Measurements from ENCODE around the gene KIAA0319L. TPM values are rescaled to one million over a fixed set of nuclear protein-coding genes. Genes with fewer than 3 reads are reported as not detected.

KIAA0319L gene
- total and polyA plus RNA-seq, 3 experiments from 2014 or later: 28.5 to 30.4 (median 29.3) TPM

DNA sequence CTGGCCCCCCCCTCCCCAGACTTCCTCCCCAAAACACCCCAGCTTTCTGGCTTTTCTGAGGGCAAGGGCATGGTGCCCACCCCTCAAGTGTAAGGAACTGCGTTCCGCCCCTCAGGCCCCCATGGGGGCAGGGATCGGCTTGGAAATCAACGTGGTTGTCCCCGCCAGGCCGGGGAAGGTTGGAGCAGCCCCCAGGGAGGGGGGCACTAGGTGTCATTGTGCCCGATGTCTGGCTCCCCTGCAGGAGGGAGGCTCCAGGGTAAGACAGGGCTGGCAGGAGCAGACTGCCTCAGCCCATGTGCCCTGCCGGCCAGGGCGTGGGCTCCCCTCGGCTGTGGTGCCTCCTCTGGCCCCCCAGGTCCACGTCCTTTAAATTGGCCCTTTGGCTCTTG is 8.5 kb upstream of the KIAA0319L start:
- Mint-ChIP-seq H3K36me3 (peaks cover 0 to 43% (median 5%) of the 10 kb centered on the region in 3 donors), H3K4me1 (peaks cover 15 to 35% (median 25%) of the 10 kb centered on the region in 3 donors), H3K27me3 (no peaks in the 10 kb centered on the region), H3K9me3 (no peaks in the 10 kb centered on the region), H3K4me3 (no peak overlapping the region), H3K27ac (no peak overlapping the region)
- no peaks in the 10 kb centered on the region for H3K9me3 ChIP-seq (ENCODE audit: low read length)
- H3K4me1 ChIP-seq (ENCODE audit: insufficient read depth, low read length): peaks cover 3% of the 10 kb centered on the region
- no peaks in the 10 kb centered on the region for H3K36me3 ChIP-seq (ENCODE audit: insufficient read depth, low read length)
- ChIA-PET CTCF (interaction anchor here (1.2 to 4.1 kb wide), 14 partner anchors 12 to 209 kb away, joined by 3 to 110 read pairs (median 5); partner anchors contain the start of gene CLSPN), POLR2A (no interaction called here)
- no peak overlapping the region for H3K27ac ChIP-seq (ENCODE audit: low read depth, low read length)
- H3K27me3 ChIP-seq (ENCODE audit: insufficient read depth, low read length, poor library complexity, severe bottlenecking): no peaks in the 10 kb centered on the region
- no peak overlapping the region for H3K4me3 ChIP-seq (ENCODE audit: low read length)
- DNase-seq: no peak

DNA sequence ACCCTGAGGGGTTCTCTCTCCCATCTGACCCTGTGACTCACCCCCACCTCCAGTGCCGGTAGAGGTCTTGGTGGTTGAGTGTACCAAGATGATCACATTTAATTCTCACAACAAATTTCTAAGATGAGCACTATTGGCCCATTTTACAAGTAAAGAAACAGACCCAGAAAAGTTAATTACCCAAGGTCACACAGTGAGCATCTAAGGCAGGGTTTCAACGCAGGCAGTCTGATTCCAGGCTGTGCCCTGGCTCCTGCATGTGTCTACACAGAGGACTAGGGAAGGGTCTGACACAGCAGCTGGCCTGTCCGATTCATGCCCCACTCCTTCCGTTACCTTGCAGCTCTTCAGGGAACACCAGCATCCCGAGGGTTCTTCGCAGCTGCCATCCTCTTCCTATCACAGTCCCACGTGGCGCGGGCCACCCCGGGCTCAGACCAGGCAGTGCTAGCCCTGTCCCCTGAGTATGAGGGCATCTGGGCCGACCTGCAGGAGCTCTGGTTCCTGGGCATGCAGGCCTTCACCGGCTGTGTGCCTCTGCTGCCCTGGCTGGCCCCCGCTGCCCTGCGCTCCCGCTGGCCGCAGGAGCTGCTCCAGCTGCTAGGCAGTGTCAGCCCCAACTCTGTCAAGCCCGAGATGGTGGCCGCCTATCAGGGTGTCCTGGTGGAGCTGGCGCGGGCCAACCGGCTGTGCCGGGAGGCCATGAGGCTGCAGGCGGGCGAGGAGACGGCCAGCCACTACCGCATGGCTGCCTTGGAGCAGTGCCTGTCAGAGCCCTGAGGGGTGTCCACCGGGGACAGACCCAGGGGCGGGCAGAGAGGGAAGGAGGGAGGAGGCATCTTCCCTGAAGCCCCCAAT is 7.9 kb upstream of the KIAA0319L start:
- Histone ChIP-seq H3K4me1 (ENCODE audit: insufficient read depth, low read length) (peaks cover 3% of the 10 kb centered on the region), H3K9me3 (ENCODE audit: low read length) (no peaks in the 10 kb centered on the region), H3K4me3 (ENCODE audit: low read length) (no peak overlapping the region), H3K27ac (ENCODE audit: low read depth, low read length) (no peak overlapping the region), H3K27me3 (ENCODE audit: insufficient read depth, low read length, poor library complexity, severe bottlenecking) (no peaks in the 10 kb centered on the region), H3K36me3 (ENCODE audit: insufficient read depth, low read length) (no peaks in the 10 kb centered on the region)
- H3K4me3 Mint-ChIP-seq: no peak overlapping the region
- peak overlapping the region in 6 of 8 donors; percentile 16 to 82 (median 68) for H3K27ac Mint-ChIP-seq
- POLR2A ChIA-PET: interaction anchor here (1.1 kb wide), 1 partner anchor 114 kb away, joined by 7 read pairs; no protein-coding TSS in a partner anchor
- no peaks in the 10 kb centered on the region for H3K27me3 Mint-ChIP-seq
- CTCF ChIA-PET: interaction anchor here (0.7 to 4.1 kb wide), 27 partner anchors 9 to 217 kb away, joined by 3 to 110 read pairs (median 5); partner anchors contain the start of gene CLSPN
- H3K9me3 Mint-ChIP-seq: no peaks in the 10 kb centered on the region
- H3K36me3 Mint-ChIP-seq: peaks cover 0 to 43% (median 5%) of the 10 kb centered on the region in 3 donors
- peaks cover 15 to 35% (median 25%) of the 10 kb centered on the region in 3 donors for H3K4me1 Mint-ChIP-seq
- no peak for DNase-seq

DNA sequence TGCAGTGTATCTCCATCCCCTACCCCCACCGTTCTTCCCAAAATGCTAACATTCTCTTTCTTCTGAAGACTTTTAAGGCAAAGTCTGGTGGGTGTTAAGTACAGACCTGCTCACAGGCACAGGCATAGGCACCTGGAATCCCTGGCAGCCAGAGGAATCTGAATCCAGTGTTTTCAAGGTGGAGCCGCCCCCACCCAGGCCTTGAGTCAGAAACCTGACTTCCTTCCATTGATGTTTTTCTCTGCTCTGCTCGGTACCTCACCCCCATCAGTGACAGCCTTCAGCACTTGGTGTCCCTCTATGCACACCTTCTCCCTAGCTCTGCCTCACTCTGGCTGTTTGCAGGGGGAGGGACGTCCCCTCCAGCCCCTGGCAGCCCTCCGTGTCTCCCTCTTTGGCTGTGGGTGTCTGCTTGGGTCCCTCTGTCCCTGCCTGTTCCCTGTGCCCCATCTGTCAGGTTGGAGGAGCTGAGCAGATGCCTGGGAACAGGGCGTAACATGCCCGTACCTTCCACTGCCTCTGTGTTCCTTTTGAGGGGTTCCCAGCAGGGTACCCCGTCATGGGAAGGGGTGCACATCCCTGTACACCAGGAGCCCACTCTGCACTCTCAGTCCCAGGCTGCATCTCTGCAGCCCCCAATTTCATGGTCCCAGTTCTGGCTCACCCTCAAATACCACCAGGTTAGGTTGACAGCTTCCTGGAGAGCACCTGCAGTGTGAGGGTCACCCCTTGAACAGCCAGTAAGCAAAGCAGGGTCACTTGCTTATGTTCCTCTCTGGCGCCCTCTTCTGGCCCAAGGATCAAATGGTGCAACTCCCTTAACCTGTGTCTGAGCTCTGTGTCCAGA is 7.1 kb upstream of the KIAA0319L start:
- Histone ChIP-seq H3K9me3 (ENCODE audit: low read length) (no peaks in the 10 kb centered on the region), H3K27me3 (ENCODE audit: insufficient read depth, low read length, poor library complexity, severe bottlenecking) (no peaks in the 10 kb centered on the region), H3K4me1 (ENCODE audit: insufficient read depth, low read length) (peaks cover 2% of the 10 kb centered on the region), H3K36me3 (ENCODE audit: insufficient read depth, low read length) (no peaks in the 10 kb centered on the region), H3K4me3 (ENCODE audit: low read length) (no peak overlapping the region), H3K27ac (ENCODE audit: low read depth, low read length) (no peak overlapping the region)
- DNase-seq: peak; percentile 58 to 84 (median 70)
- CTCF ChIA-PET: interaction anchor here (0.7 to 4.1 kb wide), 27 partner anchors 8 to 218 kb away, joined by 3 to 110 read pairs (median 5); partner anchors contain the start of gene CLSPN
- H3K27me3 Mint-ChIP-seq: no peaks in the 10 kb centered on the region
- H3K4me1 Mint-ChIP-seq: peaks cover 17 to 43% (median 34%) of the 10 kb centered on the region in 3 donors
- H3K27ac Mint-ChIP-seq: peak overlapping the region in 7 of 8 donors; percentile 16 to 82 (median 58)
- H3K4me3 Mint-ChIP-seq: peak overlapping the region in 1 of 7 donors; percentile 29
- peaks cover 0 to 47% (median 5%) of the 10 kb centered on the region in 3 donors for H3K36me3 Mint-ChIP-seq
- POLR2A ChIA-PET: interaction anchor here (1.1 kb wide), 1 partner anchor 113 kb away, joined by 7 read pairs; no protein-coding TSS in a partner anchor
- no peaks in the 10 kb centered on the region for H3K9me3 Mint-ChIP-seq

DNA sequence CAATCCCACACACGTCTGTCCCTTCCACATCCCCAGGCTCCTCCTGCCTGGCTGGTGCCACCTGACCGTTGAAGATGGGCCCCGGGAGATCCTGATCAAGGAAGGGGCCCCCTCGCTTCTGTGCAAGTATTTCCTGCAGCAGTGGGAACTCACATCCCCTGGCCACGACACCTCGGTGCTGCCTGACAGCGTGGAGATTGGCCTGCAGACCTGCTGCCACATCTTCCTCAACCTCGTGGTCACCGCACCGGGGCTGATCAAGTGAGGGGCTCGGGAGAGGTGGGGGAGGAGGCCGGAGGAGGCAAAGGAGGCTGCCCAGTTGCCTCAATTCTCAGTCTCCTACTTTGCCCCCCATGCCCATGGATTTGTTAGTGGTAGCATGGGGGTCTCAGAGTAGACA is 6.0 kb upstream of the KIAA0319L start:
- no peaks in the 10 kb centered on the region for H3K36me3 ChIP-seq (ENCODE audit: insufficient read depth, low read length)
- H3K9me3 ChIP-seq (ENCODE audit: low read length): no peaks in the 10 kb centered on the region
- H3K4me3 ChIP-seq (ENCODE audit: low read length): no peak overlapping the region
- DNase-seq: no peak
- peaks cover 10% of the 10 kb centered on the region for H3K4me1 ChIP-seq (ENCODE audit: insufficient read depth, low read length)
- Mint-ChIP-seq H3K27ac (peak overlapping the region in 3 of 8 donors; percentile 36 to 88 (median 38)), H3K4me1 (peaks cover 21 to 48% (median 36%) of the 10 kb centered on the region in 3 donors), H3K4me3 (no peak overlapping the region), H3K9me3 (no peaks in the 10 kb centered on the region), H3K27me3 (no peaks in the 10 kb centered on the region), H3K36me3 (peaks cover 0 to 48% (median 5%) of the 10 kb centered on the region in 3 donors)
- no peaks in the 10 kb centered on the region for H3K27me3 ChIP-seq (ENCODE audit: insufficient read depth, low read length, poor library complexity, severe bottlenecking)
- ChIA-PET CTCF (interaction anchor here (1.4 to 2.4 kb wide), 3 partner anchors 8 to 164 kb away, joined by 4 to 18 read pairs (median 5); no protein-coding TSS in a partner anchor), POLR2A (no interaction called here)
- no peak overlapping the region for H3K27ac ChIP-seq (ENCODE audit: low read depth, low read length)

DNA sequence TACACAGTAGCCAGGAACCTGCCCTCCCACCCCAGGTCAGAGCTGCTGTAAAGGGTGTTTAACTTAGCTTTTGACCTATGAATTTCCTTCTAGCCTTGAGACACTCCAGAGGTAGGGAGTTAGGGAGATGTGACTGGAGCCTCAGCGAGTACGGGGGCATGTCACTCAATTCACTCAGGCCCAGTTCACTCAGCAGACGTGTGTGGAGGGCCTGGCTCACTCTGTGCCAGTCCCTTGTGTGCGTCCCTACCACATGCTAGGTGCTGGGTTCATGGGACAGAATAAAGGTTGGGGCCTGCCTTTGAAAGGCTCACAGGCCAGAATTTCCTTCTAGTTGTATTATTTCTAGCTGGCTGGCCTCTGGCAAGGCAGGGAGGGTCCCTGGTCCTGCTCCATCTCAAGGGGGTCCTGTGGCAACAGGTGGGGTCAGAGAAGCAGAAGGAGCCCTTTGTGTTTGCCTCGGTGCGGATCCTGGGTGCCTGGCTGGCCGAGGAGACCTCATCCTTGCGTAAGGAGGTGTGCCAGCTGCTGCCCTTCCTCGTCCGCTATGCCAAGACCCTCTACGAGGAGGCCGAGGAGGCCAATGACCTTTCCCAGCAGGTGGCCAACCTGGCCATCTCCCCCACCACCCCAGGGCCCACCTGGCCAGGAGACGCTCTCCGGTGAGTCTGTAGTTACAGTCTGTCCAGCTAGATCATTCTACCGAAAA is 4.9 kb upstream of the KIAA0319L start:
- no peaks in the 10 kb centered on the region for H3K9me3 Mint-ChIP-seq
- H3K36me3 Mint-ChIP-seq: peaks cover 0 to 53% (median 5%) of the 10 kb centered on the region in 3 donors
- Histone ChIP-seq H3K4me1 (ENCODE audit: insufficient read depth, low read length) (peaks cover 12% of the 10 kb centered on the region), H3K27me3 (ENCODE audit: insufficient read depth, low read length, poor library complexity, severe bottlenecking) (no peaks in the 10 kb centered on the region), H3K4me3 (ENCODE audit: low read length) (no peak overlapping the region), H3K27ac (ENCODE audit: low read depth, low read length) (no peak overlapping the region), H3K9me3 (ENCODE audit: low read length) (no peaks in the 10 kb centered on the region), H3K36me3 (ENCODE audit: insufficient read depth, low read length) (no peaks in the 10 kb centered on the region)
- POLR2A ChIA-PET: no interaction called here
- H3K4me1 Mint-ChIP-seq: peaks cover 24 to 51% (median 40%) of the 10 kb centered on the region in 3 donors
- no peak for DNase-seq
- H3K4me3 Mint-ChIP-seq: peak overlapping the region in 1 of 7 donors; percentile 76
- CTCF ChIA-PET: interaction anchor here (0.9 to 2.4 kb wide), 6 partner anchors 9 to 213 kb away, joined by 3 to 18 read pairs (median 4); no protein-coding TSS in a partner anchor
- peak overlapping the region in 6 of 8 donors; percentile 47 to 75 (median 53) for H3K27ac Mint-ChIP-seq
- H3K27me3 Mint-ChIP-seq: no peaks in the 10 kb centered on the region

DNA sequence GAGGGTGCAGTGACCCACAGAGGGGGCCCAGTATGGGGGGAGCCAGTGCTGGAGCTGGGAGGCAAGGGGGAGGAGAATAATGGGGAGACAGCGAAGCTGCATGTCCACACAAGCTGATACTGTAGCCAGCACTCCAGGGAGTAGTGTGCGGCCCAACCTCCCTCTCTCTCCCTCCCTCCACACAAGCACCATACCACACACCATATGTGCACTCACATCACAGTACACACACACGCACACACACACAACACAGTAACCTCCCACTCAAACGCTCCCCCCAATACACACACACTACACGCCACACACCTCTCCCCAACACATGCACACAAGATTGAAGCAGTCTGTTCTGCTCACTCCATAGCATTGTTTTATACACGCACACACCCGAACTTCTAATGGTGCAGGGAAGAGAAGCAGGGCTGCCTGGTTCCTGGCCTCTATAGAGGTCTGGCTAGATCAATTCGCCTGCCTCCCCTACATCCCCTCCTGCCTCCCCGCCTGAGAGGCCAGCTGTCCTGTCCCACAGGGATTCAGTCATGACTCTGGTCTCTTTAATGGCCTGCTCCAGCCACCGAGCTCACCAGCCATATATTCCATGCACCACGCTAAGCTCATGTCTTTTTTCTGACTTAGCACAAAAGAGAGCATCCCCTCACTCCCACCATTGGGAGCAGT is 4.2 kb upstream of the KIAA0319L start:
- Mint-ChIP-seq H3K27ac (peak overlapping the region in 6 of 8 donors; percentile 20 to 88 (median 60)), H3K9me3 (no peaks in the 10 kb centered on the region), H3K36me3 (peaks cover 0 to 52% (median 3%) of the 10 kb centered on the region in 3 donors), H3K27me3 (no peaks in the 10 kb centered on the region), H3K4me3 (peak overlapping the region in 3 of 7 donors; percentile 1 to 76 (median 46)), H3K4me1 (peaks cover 28 to 55% (median 43%) of the 10 kb centered on the region in 3 donors)
- no peak overlapping the region for H3K4me3 ChIP-seq (ENCODE audit: low read length)
- H3K9me3 ChIP-seq (ENCODE audit: low read length): no peaks in the 10 kb centered on the region
- peaks cover 14% of the 10 kb centered on the region for H3K4me1 ChIP-seq (ENCODE audit: insufficient read depth, low read length)
- ChIA-PET CTCF (interaction anchor here (0.9 to 2.4 kb wide), 7 partner anchors 10 to 215 kb away, joined by 3 to 18 read pairs (median 5); no protein-coding TSS in a partner anchor), POLR2A (no interaction called here)
- H3K36me3 ChIP-seq (ENCODE audit: insufficient read depth, low read length): no peaks in the 10 kb centered on the region
- H3K27ac ChIP-seq (ENCODE audit: low read depth, low read length): no peak overlapping the region
- no peaks in the 10 kb centered on the region for H3K27me3 ChIP-seq (ENCODE audit: insufficient read depth, low read length, poor library complexity, severe bottlenecking)
- DNase-seq: no peak
